Measurements from ENCODE around the gene PI4KB. TPM values are rescaled to one million over a fixed set of nuclear protein-coding genes. Genes with fewer than 3 reads are reported as not detected.
"Not testable (repeated sequence)": the region's sequence is repeated elsewhere in the genome, so short reads cannot be mapped to it uniquely, and the experiment has no call there.

The PI4KB gene
- total RNA-seq, 1 donor from 2014 or later = 67.4 TPM

- intact Hi-C loops (cut with micrococcal nuclease) = loop anchor here (2.0 to 5.0 kb wide), 2 partner anchors 114 to 212 kb away; partner anchors contain the start of genes GABPB2 and PSMB4
These were observed 44.1 kb downstream of the PI4KB start for GRCh38 chr1:151282883-151283725.

GRCh38 chr1:151281969-151282882 lies 45.0 kb downstream of the PI4KB start, which contains the start of gene ZNF687:
ZNF687 (plus strand) TSS chr1:151282299; CDS start chr1:151286292, 3,993 bp downstream.
- intact Hi-C loops (cut with micrococcal nuclease) = loop anchor here (1.0 to 5.0 kb wide), 8 partner anchors 28 to 223 kb away; partner anchors contain the start of genes CDC42SE1, GABPB2, LYSMD1 and PI4KB

GRCh38 chr1:151281225-151281968 lies 45.8 kb downstream of the PI4KB start:
- intact Hi-C loops (cut with micrococcal nuclease) = loop anchor here (1.0 to 5.0 kb wide), 7 partner anchors 27 to 222 kb away; partner anchors contain the start of genes CDC42SE1, LYSMD1, PI4KB and PSMB4

GRCh38 chr1:151277249-151277648 lies 50.0 kb downstream of the PI4KB start:
- intact Hi-C loops (cut with micrococcal nuclease) = no loop called here

- intact Hi-C loops (cut with micrococcal nuclease) = not testable (repeated sequence)
These were observed 51.9 kb downstream of the PI4KB start for GRCh38 chr1:151275341-151275740.

- intact Hi-C loops (cut with micrococcal nuclease) = no loop called here
These were observed 53.2 kb downstream of the PI4KB start for GRCh38 chr1:151273924-151274466.

- intact Hi-C loops (cut with micrococcal nuclease) = no loop called here
These were observed 59.5 kb downstream of the PI4KB start for GRCh38 chr1:151267760-151268159.

- intact Hi-C loops (cut with micrococcal nuclease) = no loop called here
These were observed 60.4 kb downstream of the PI4KB start for GRCh38 chr1:151266821-151267220.

GRCh38 chr1:151266315-151266714 lies 60.9 kb downstream of the PI4KB start:
- intact Hi-C loops (cut with micrococcal nuclease) = no loop called here

- intact Hi-C loops (cut with micrococcal nuclease) = no loop called here
These were observed 61.6 kb downstream of the PI4KB start for GRCh38 chr1:151265446-151266236.

GRCh38 chr1:151259351-151259750 lies 67.9 kb downstream of the PI4KB start:
- intact Hi-C loops (cut with micrococcal nuclease) = loop anchor here (10.0 kb wide), 1 partner anchor 85 kb away; the partner anchor contains the start of gene RFX5

- intact Hi-C loops (cut with micrococcal nuclease) = loop anchor here (2.0 to 10.0 kb wide), 2 partner anchors 65 to 89 kb away; partner anchors contain the start of genes RFX5 and VPS72
These were observed 71.8 kb downstream of the PI4KB start for GRCh38 chr1:151255381-151255780.

- intact Hi-C loops (cut with micrococcal nuclease) = loop anchor here (1.0 to 10.0 kb wide), 4 partner anchors 27 to 90 kb away; partner anchors contain the start of genes PIP5K1A, RFX5 and VPS72
These were observed 72.7 kb downstream of the PI4KB start, which contains the start of gene PSMD4 for GRCh38 chr1:151254217-151255213. PSMD4 (plus strand) TSS chr1:151254734; CDS start chr1:151254783, 49 bp downstream.

GRCh38 chr1:151251656-151252470 lies 75.4 kb downstream of the PI4KB start:
- intact Hi-C loops (cut with micrococcal nuclease) = loop anchor here (10.0 kb wide), 1 partner anchor 93 kb away; the partner anchor contains the start of gene RFX5

GRCh38 chr1:151246786-151247185 lies 80.4 kb downstream of the PI4KB start:
- intact Hi-C loops (cut with micrococcal nuclease) = no loop called here

GRCh38 chr1:151243683-151244216 lies 83.5 kb downstream of the PI4KB start:
- intact Hi-C loops (cut with micrococcal nuclease) = no loop called here

GRCh38 chr1:151242442-151242841 lies 84.8 kb downstream of the PI4KB start:
- intact Hi-C loops (cut with micrococcal nuclease) = no loop called here
